ENCODE data around the gene NKX2-1. TPM values are rescaled to one million over a fixed set of nuclear protein-coding genes. Genes with fewer than 3 reads are reported as not detected.

The NKX2-1 gene
- polyA plus RNA-seq = not detected in 3 replicates
- polyA plus RNA-seq (2011; ENCODE audit: low read depth) = not detected
- not detected in 2 replicates for polyA plus RNA-seq (2011; cell fraction: cytosol; rRNA removed)
- 0.12 TPM in 1 of 2 replicates, not detected in the other for polyA plus RNA-seq (2011; cell fraction: nucleus; rRNA removed)
- polyA plus RNA-seq (2012; ENCODE audit: low replicate concordance) = not detected in 2 replicates
- polyA minus RNA-seq = not detected in 3 replicates
- not detected for polyA minus RNA-seq (2011; cell fraction: cytosol; rRNA and poly(A)+ RNA removed)
- polyA minus RNA-seq (2011; cell fraction: nucleus; rRNA and poly(A)+ RNA removed) = not detected in 2 replicates

- Histone ChIP-seq H3K4me3 (ENCODE audit: control insufficient read depth in 2 of 3, extremely low read depth in 1 of 3, insufficient read depth in 2 of 3, low read depth in 1 of 3, low read length in 3 of 3) (peak within 1 kb of the TSS in 2 of 3 experiments; percentile 29 to 55), H2AFZ (ENCODE audit: control insufficient read depth, low read length) (no peak within 1 kb of the TSS), H3K79me2 (ENCODE audit: control insufficient read depth, insufficient read depth, low read length) (no peaks in the 10 kb centered on the region), H3K36me3 (ENCODE audit: control insufficient read depth in 2 of 2, extremely low read depth in 1 of 2, insufficient read depth in 2 of 2, low read length in 2 of 2) (no peaks in the 10 kb centered on the region), H3K9me3 (ENCODE audit: control insufficient read depth, low read depth, low read length) (no peaks in the 10 kb centered on the region), H3K4me1 (ENCODE audit: control insufficient read depth, extremely low read depth, insufficient read depth, low read length) (peaks cover 7% of the 10 kb centered on the region), H3K27ac (ENCODE audit: control insufficient read depth, insufficient read depth, low read length) (no peak within 1 kb of the TSS), H3K9ac (ENCODE audit: control insufficient read depth, extremely low read depth, insufficient read depth, low read length) (no peak within 1 kb of the TSS), H3K27me3 (ENCODE audit: control insufficient read depth, extremely low read depth, insufficient read depth, low read length) (peaks cover 100% of the 10 kb centered on the region), H3K4me2 (ENCODE audit: control insufficient read depth, extremely low read depth, insufficient read depth, low read depth, low read length) (peak within 1 kb of the TSS; percentile 62), H3K9me1 (ENCODE audit: control insufficient read depth, extremely low read depth, insufficient read depth, low read length) (no peaks in the 10 kb centered on the region), H4K20me1 (ENCODE audit: control insufficient read depth, extremely low read depth, insufficient read depth, low read length) (no peaks in the 10 kb centered on the region)
- no peak for FAIRE-seq
- TF ChIP-seq EZH2 (IDR thresholded peaks at IDR 0.05; ENCODE audit: low read length) = no peak
- TF ChIP-seq, protein P1, sequence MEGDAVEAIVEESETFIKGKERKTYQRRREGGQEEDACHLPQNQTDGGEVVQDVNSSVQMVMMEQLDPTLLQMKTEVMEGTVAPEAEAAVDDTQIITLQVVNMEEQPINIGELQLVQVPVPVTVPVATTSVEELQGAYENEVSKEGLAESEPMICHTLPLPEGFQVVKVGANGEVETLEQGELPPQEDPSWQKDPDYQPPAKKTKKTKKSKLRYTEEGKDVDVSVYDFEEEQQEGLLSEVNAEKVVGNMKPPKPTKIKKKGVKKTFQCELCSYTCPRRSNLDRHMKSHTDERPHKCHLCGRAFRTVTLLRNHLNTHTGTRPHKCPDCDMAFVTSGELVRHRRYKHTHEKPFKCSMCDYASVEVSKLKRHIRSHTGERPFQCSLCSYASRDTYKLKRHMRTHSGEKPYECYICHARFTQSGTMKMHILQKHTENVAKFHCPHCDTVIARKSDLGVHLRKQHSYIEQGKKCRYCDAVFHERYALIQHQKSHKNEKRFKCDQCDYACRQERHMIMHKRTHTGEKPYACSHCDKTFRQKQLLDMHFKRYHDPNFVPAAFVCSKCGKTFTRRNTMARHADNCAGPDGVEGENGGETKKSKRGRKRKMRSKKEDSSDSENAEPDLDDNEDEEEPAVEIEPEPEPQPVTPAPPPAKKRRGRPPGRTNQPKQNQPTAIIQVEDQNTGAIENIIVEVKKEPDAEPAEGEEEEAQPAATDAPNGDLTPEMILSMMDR (optimal IDR thresholded peaks at IDR 0.05 in 1 of 3, IDR thresholded peaks at IDR 0.05 in 1 of 3, conservative IDR thresholded peaks at IDR 0.05 in 1 of 3; ENCODE audit: extremely low read depth in 1 of 3, insufficient read depth in 2 of 3, low read length in 3 of 3) = no peak
- no peak for DNase-seq (ENCODE audit: low read depth, low spot score)
- dilution Hi-C loops (cut with MboI; ENCODE audit: extremely low pct_ligation_motif_present, low sequenced_read_pairs) = no loop called here
These were observed at the start of gene NKX2-1 for GRCh38 chr14:36519431-36520321. Gene NKX2-1 (minus strand): TSS chr14:36520232. CDS start chr14:36520129, 103 bp downstream.

DNA sequence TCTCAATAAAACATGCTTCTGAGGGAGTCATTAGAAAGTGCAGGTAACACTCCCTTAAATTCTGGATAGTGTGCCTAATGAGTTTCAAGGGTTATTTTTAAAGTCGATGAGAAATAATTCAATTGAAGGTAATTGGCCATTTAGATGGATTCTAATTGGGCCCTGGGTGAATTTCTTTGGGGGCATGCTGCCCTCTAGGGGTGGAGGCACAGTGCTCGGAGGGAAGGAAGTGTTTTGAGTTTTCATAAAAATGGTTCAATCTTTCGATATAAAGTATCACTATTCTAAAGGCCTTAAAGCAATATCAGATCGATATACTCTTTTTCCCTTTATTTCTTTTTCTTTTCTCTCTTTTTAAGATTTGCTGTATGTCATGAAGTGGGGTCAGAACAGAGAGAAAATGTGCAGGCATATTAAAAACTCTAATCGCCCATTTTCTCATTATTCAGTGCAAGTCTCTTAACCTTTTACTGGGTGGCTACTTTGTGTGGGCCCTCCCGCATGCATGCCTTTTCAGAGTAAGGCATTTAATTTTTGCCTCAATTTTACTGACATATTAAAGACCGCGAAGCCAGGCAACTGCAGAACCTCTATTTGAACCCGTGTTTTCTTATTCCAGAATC, 36.9 kb upstream of the NKX2-1 start:
- Histone ChIP-seq H3K36me3 (ENCODE audit: control insufficient read depth in 2 of 2, extremely low read depth in 1 of 2, insufficient read depth in 2 of 2, low read length in 2 of 2) (no peaks in the 10 kb centered on the region), H3K27me3 (ENCODE audit: control insufficient read depth, extremely low read depth, insufficient read depth, low read length) (peaks cover 7% of the 10 kb centered on the region), H3K4me2 (ENCODE audit: control insufficient read depth, extremely low read depth, insufficient read depth, low read depth, low read length) (no peak overlapping the region), H3K9me3 (ENCODE audit: control insufficient read depth, low read depth, low read length) (no peaks in the 10 kb centered on the region), H3K4me1 (ENCODE audit: control insufficient read depth, extremely low read depth, insufficient read depth, low read length) (no peaks in the 10 kb centered on the region), H3K27ac (ENCODE audit: control insufficient read depth, insufficient read depth, low read length) (no peak overlapping the region), H4K20me1 (ENCODE audit: control insufficient read depth, extremely low read depth, insufficient read depth, low read length) (no peaks in the 10 kb centered on the region), H3K9ac (ENCODE audit: control insufficient read depth, extremely low read depth, insufficient read depth, low read length) (no peak overlapping the region), H3K9me1 (ENCODE audit: control insufficient read depth, extremely low read depth, insufficient read depth, low read length) (no peaks in the 10 kb centered on the region), H3K4me3 (ENCODE audit: control insufficient read depth in 2 of 3, extremely low read depth in 1 of 3, insufficient read depth in 2 of 3, low read depth in 1 of 3, low read length in 3 of 3) (no peak overlapping the region), H2AFZ (ENCODE audit: control insufficient read depth, low read length) (no peak overlapping the region), H3K79me2 (ENCODE audit: control insufficient read depth, insufficient read depth, low read length) (no peaks in the 10 kb centered on the region)
- dilution Hi-C loops (cut with MboI; ENCODE audit: extremely low pct_ligation_motif_present, low sequenced_read_pairs) = no loop called here
- FAIRE-seq (peak; percentile 65), DNase-seq (ENCODE audit: low read depth, low spot score) (no peak)
- TF ChIP-seq, protein P1 (optimal IDR thresholded peaks at IDR 0.05 in 1 of 3, IDR thresholded peaks at IDR 0.05 in 1 of 3, conservative IDR thresholded peaks at IDR 0.05 in 1 of 3; ENCODE audit: extremely low read depth in 1 of 3, insufficient read depth in 2 of 3, low read length in 3 of 3) = peak; percentile 67 to 75 (median 72)
- TF ChIP-seq EZH2 (IDR thresholded peaks at IDR 0.05; ENCODE audit: low read length) = no peak
